GM23338 (cell line): ENCODE results near the gene PCBP3. TPM values are rescaled to one million over a fixed set of nuclear protein-coding genes. Genes with fewer than 3 reads are reported as not detected.

Experiments used
- ATAC-seq: fragments of 200-7000 bp; cut with Tn5 transposase; 3 replicates; pipeline ENCODE4 v1.9.1; 2020
- DNase-seq: peaks from one replicate; pipeline ENCODE4 v3.0.0-alpha.2; 2015; ENCODE audit warnings: low spot score
- H2AFZ ChIP-seq: fragments of 200-600 bp; sonication (generic); 2 replicates; pipeline ENCODE4 v1.8.0; 2016; ENCODE audit warnings: antibody characterized with exemption, mild to moderate bottlenecking, moderate library complexity
- H3F3A ChIP-seq: fragments of 200-600 bp; sonication (generic); replicated peaks from 2 replicates; pipeline ENCODE4 v1.8.0; 2017; ENCODE audit warnings: antibody characterized with exemption, mixed run types, low read depth
- H3K27ac ChIP-seq: fragments of 200-600 bp; sonication (generic); 2 replicates; pipeline ENCODE4 v1.6.1; 2016; ENCODE audit warnings: low read depth
- H3K27me3 ChIP-seq: fragments of 200-600 bp; sonication (generic); 2 replicates; pipeline ENCODE4 v1.8.0; 2016; ENCODE audit warnings: mild to moderate bottlenecking, mixed run types, moderate library complexity; ENCODE audit not compliant: insufficient read depth
- H3K36me3 ChIP-seq: fragments of 200-600 bp; sonication (generic); 2 replicates; pipeline ENCODE4 v1.8.0; 2016; ENCODE audit warnings: mild to moderate bottlenecking; ENCODE audit not compliant: insufficient read depth
- H3K4me1 ChIP-seq: fragments of 200-600 bp; sonication (generic); 2 replicates; pipeline ENCODE4 v1.8.0; 2016; ENCODE audit warnings: mild to moderate bottlenecking, moderate library complexity; ENCODE audit not compliant: insufficient read depth
- H3K4me2 ChIP-seq: fragments of 200-600 bp; sonication (generic); 2 replicates; pipeline ENCODE4 v1.7.1; 2017; ENCODE audit warnings: mixed run types
- H3K4me3 ChIP-seq: fragments of 200-600 bp; sonication (generic); 2 replicates; pipeline ENCODE4 v1.6.1; 2016; ENCODE audit warnings: mixed run types
- H3K79me2 ChIP-seq: fragments of 200-600 bp; sonication (generic); replicated peaks from 2 replicates; pipeline ENCODE4 v1.8.0; 2017; ENCODE audit warnings: mild to moderate bottlenecking; ENCODE audit not compliant: insufficient read depth
- H3K9me2 ChIP-seq: fragments of 200-600 bp; sonication (generic); 2 replicates; pipeline ENCODE4 v1.8.0; 2017; ENCODE audit not compliant: insufficient read depth
- H4K20me1 ChIP-seq: fragments of 200-600 bp; sonication (generic); replicated peaks from 2 replicates; pipeline ENCODE4 v1.8.0; 2017; ENCODE audit warnings: mild to moderate bottlenecking; ENCODE audit not compliant: insufficient read depth
- H3K27ac Mint-ChIP-seq: 2 replicates; pipeline ENCODE4 v1.8.0; 2020; ENCODE audit warnings: inconsistent platforms, mild to moderate bottlenecking, moderate library complexity, mixed read lengths
- H3K27me3 Mint-ChIP-seq: 3 replicates; pipeline ENCODE4 v1.8.0; 2022; ENCODE audit warnings: low read depth, mild to moderate bottlenecking, moderate library complexity, mixed read lengths, inconsistent platforms; ENCODE audit not compliant: insufficient read depth, poor library complexity
- H3K36me3 Mint-ChIP-seq: 3 replicates; pipeline ENCODE4 v1.8.0; 2021; ENCODE audit warnings: low read depth, mild to moderate bottlenecking, inconsistent platforms, moderate library complexity, mixed read lengths
- H3K4me1 Mint-ChIP-seq: 3 replicates; pipeline ENCODE4 v1.8.0; 2020; ENCODE audit warnings: mild to moderate bottlenecking, inconsistent platforms, mixed read lengths
- H3K4me3 Mint-ChIP-seq: 3 replicates; pipeline ENCODE4 v1.8.0; 2021; ENCODE audit warnings: moderate library complexity, mild to moderate bottlenecking, inconsistent platforms, mixed read lengths
- H3K9me3 Mint-ChIP-seq: 3 replicates; pipeline ENCODE4 v1.8.0; 2020; ENCODE audit warnings: moderate library complexity, mild to moderate bottlenecking, inconsistent platforms, mixed read lengths
- CREB1 ChIP-seq: fragments of 250-450 bp; sonication (Bioruptor Pico); IDR thresholded peaks from 2 replicates; pipeline ENCODE4 v1.5.0; 2020; ENCODE audit warnings: low read depth, mild to moderate bottlenecking, moderate library complexity
- CTCF ChIP-seq, 2 experiments: fragments of 200-600 bp in 1 of 2; sonication (generic) in 1 of 2; conservative IDR thresholded peaks; 2 replicates each; pipeline versions ENCODE4 v1.5.1 to v1.6.1; 2016 to 2017; ENCODE audit warnings: antibody characterized with exemption in 2 of 2, low read depth in 2 of 2, mild to moderate bottlenecking in 2 of 2, moderate library complexity in 1 of 2
- ETS1 ChIP-seq: IDR thresholded peaks from 2 replicates; pipeline ENCODE4 v1.6.1; 2016; ENCODE audit warnings: antibody characterized with exemption
- EZH2 ChIP-seq: fragments of 200-600 bp; sonication (generic); IDR thresholded peaks from one replicate; pipeline ENCODE4 v1.8.0; 2017; ENCODE audit warnings: antibody characterized with exemption, mild to moderate bottlenecking, low read depth; ENCODE audit not compliant: unreplicated experiment
- EZH2phosphoT487 ChIP-seq: fragments of 200-600 bp; sonication (generic); IDR thresholded peaks from one replicate; pipeline ENCODE4 v1.8.1; 2018; ENCODE audit warnings: antibody characterized with exemption; ENCODE audit not compliant: unreplicated experiment
- JUNB ChIP-seq: IDR thresholded peaks from one replicate; pipeline ENCODE4 v1.6.1; 2016; ENCODE audit warnings: antibody characterized with exemption; ENCODE audit not compliant: unreplicated experiment
- NANOG ChIP-seq: IDR thresholded peaks from 2 replicates; pipeline ENCODE4 v1.6.1; 2016; ENCODE audit warnings: antibody characterized with exemption, borderline replicate concordance
- POLR2AphosphoS5 ChIP-seq: IDR thresholded peaks from 2 replicates; pipeline ENCODE4 v1.6.1; 2016; ENCODE audit warnings: antibody characterized with exemption, low read depth
- REST ChIP-seq: IDR thresholded peaks from one replicate; pipeline ENCODE4 v1.6.1; 2018; ENCODE audit warnings: antibody characterized with exemption; ENCODE audit not compliant: unreplicated experiment
- STAT1 ChIP-seq: IDR thresholded peaks from one replicate; pipeline ENCODE4 v1.6.1; 2016; ENCODE audit warnings: antibody characterized with exemption; ENCODE audit not compliant: unreplicated experiment
- ZNF114 ChIP-seq: fragments of 250-450 bp; sonication (Bioruptor Pico); IDR thresholded peaks from 2 replicates; pipeline ENCODE4 v1.5.0; 2020; ENCODE audit warnings: mild to moderate bottlenecking, moderate library complexity
- ZNF331 ChIP-seq: fragments of 250-450 bp; sonication (Bioruptor Pico); IDR thresholded peaks from 2 replicates; pipeline ENCODE4 v1.5.0; 2020; ENCODE audit warnings: low read depth, mild to moderate bottlenecking, moderate library complexity
- ZNF462 ChIP-seq: fragments of 250-450 bp; sonication (Bioruptor Pico); IDR thresholded peaks from 2 replicates; pipeline ENCODE4 v1.5.0; 2020; ENCODE audit warnings: mild to moderate bottlenecking, moderate library complexity
- polyA plus RNA-seq: library from polyadenylated mRNA; unstranded; fragments of >200 nt; fragmentation: Nextera tagmentation; extraction: Ambion mirVana; gene quantifications from 2 replicates; pipeline ENCODE4 v1.2.1, GENCODE V29; 2016
- total RNA-seq: library from RNA; depleted of rRNA; stranded (reverse); fragments of >200 nt; shearing (Covaris generic); gene quantifications from 2 replicates; pipeline ENCODE4 v1.2.3, GENCODE V29; 2014

Gene PCBP3
- total and polyA plus RNA-seq, 2 experiments from 2014 or later: 7.1 to 9.1 TPM

- peaks cover 13% of the 10 kb centered on the region for H3K4me1 Mint-ChIP-seq
- H3K4me1 ChIP-seq: no peaks in the 10 kb centered on the region; the same call in 1 of the 2 replicates
- H3K27me3 Mint-ChIP-seq: peaks cover 4% of the 10 kb centered on the region
- H3F3A ChIP-seq: no peaks in the 10 kb centered on the region
- no peak overlapping the region for H3K4me3 ChIP-seq
- H3K79me2 ChIP-seq: no peaks in the 10 kb centered on the region
- ATAC-seq: no peak
- DNase-seq: no peak
- no peaks in the 10 kb centered on the region for H3K27me3 ChIP-seq
- H3K27ac ChIP-seq: no peak overlapping the region
- H2AFZ ChIP-seq: no peak overlapping the region
- H3K9me2 ChIP-seq: no peaks in the 10 kb centered on the region
- H3K36me3 ChIP-seq: no peaks in the 10 kb centered on the region
- no peak overlapping the region for H3K4me2 ChIP-seq
- H3K36me3 Mint-ChIP-seq: no peaks in the 10 kb centered on the region
- TF ChIP-seq CTCF (conservative IDR thresholded peaks at IDR 0.05; ENCODE audit: low read depth in 2 of 2) (no peak), JUNB (no peak), POLR2AphosphoS5 (no peak), STAT1 (no peak), NANOG (no peak), EZH2 (no peak), ZNF331 (CRISPR knock-in tag) (no peak), CREB1 (CRISPR knock-in tag) (no peak), REST (no peak), ETS1 (no peak), EZH2phosphoT487 (no peak), ZNF462 (CRISPR knock-in tag) (no peak), ZNF114 (CRISPR knock-in tag) (no peak)
- no peaks in the 10 kb centered on the region; the same call in 1 of the 2 replicates for H4K20me1 ChIP-seq
- H3K9me3 Mint-ChIP-seq: no peaks in the 10 kb centered on the region
- no peak overlapping the region for H3K27ac Mint-ChIP-seq
- H3K4me3 Mint-ChIP-seq: no peak overlapping the region
Measured at GRCh38 chr21:45750936-45751335, 107.4 kb downstream of the PCBP3 start.
